OCI-LY3 (cell line): ENCODE results near the gene CHRD.

ENCODE experiments used
- H2AFZ ChIP-seq: fragments of 200-600, 300-600 bp; shearing (Covaris generic); 2 replicates; pipeline ENCODE4 v1.6.0; 2014; ENCODE audit warnings: antibody characterized with exemption, low read depth, low read length
- H3K27ac ChIP-seq: fragments of 200-600, 300-600 bp; sonication (generic); 2 replicates; pipeline ENCODE4 v1.5.1; 2014; ENCODE audit warnings: mild to moderate bottlenecking, low read length, moderate library complexity, mixed read lengths
- H3K27me3 ChIP-seq: fragments of 200-600, 300-600 bp; sonication (generic); 2 replicates; pipeline ENCODE4 v1.6.1; 2014; ENCODE audit warnings: low read depth, low read length, mixed read lengths
- H3K36me3 ChIP-seq: fragments of 200-600, 300-600 bp; sonication (generic); replicated peaks from 2 replicates; pipeline ENCODE3; 2014; ENCODE audit warnings: low read depth, low read length, mixed read lengths
- H3K4me1 ChIP-seq: fragments of 300-600, 200-600 bp; sonication (generic); 2 replicates; pipeline ENCODE4 v1.6.1; 2014; ENCODE audit warnings: low read length, mixed read lengths
- H3K4me2 ChIP-seq: fragments of 200-600, 300-600 bp; sonication (generic); 2 replicates; pipeline ENCODE4 v1.6.1; 2014; ENCODE audit warnings: low read length, mixed read lengths
- H3K4me3 ChIP-seq: fragments of 300-600, 200-600 bp; sonication (generic); 2 replicates; pipeline ENCODE4 v1.5.1; 2014; ENCODE audit warnings: antibody characterized with exemption, mild to moderate bottlenecking, low read length, moderate library complexity
- H3K79me2 ChIP-seq: fragments of 300-600, 200-600 bp; shearing (Covaris generic); 2 replicates; pipeline ENCODE4 v1.6.1; 2014; ENCODE audit warnings: mild to moderate bottlenecking, low read length, mixed read lengths
- H3K9ac ChIP-seq: fragments of 300-600, 200-600 bp; shearing (Covaris generic); 2 replicates; pipeline ENCODE4 v1.6.0; 2014; ENCODE audit warnings: mild to moderate bottlenecking, low read length, moderate library complexity
- H3K9me3 ChIP-seq: fragments of 200-600, 300-600 bp; shearing (Covaris generic); 2 replicates; pipeline ENCODE4 v1.6.1; 2014; ENCODE audit warnings: low read length, mixed read lengths; ENCODE audit not compliant: insufficient read depth
- H4K20me1 ChIP-seq: fragments of 200-600, 300-600 bp; sonication (generic); 2 replicates; pipeline ENCODE4 v1.6.1; 2016; ENCODE audit warnings: low read length, mixed read lengths; ENCODE audit not compliant: insufficient read depth
- CTCF ChIP-seq: fragments of 200-600, 300-600 bp; sonication (generic); IDR thresholded peaks from 2 replicates; pipeline ENCODE4 v1.5.1; 2014; ENCODE audit warnings: antibody characterized with exemption, low read length, low read depth
- EZH2phosphoT487 ChIP-seq: fragments of 200-600 bp; shearing (Covaris generic); IDR thresholded peaks from 2 replicates; pipeline ENCODE4 v1.6.1; 2018; ENCODE audit warnings: antibody characterized with exemption, mixed run types, low read depth

The CHRD gene

GRCh38 chr3:184347321-184348056, 32.4 kb upstream of the CHRD start:
- Histone ChIP-seq H3K27me3 (no peaks in the 10 kb centered on the region), H3K4me3 (no peak overlapping the region), H4K20me1 (no peaks in the 10 kb centered on the region), H3K4me1 (no peaks in the 10 kb centered on the region), H2AFZ (no peak overlapping the region), H3K9me3 (no peaks in the 10 kb centered on the region), H3K36me3 (peaks cover under 1% of the 10 kb centered on the region), H3K4me2 (no peak overlapping the region), H3K79me2 (no peaks in the 10 kb centered on the region), H3K27ac (no peak overlapping the region), H3K9ac (no peak overlapping the region)
- TF ChIP-seq EZH2phosphoT487 (no peak), CTCF (no peak)

GRCh38 chr3:184348057-184348382, 31.8 kb upstream of the CHRD start:
- Histone ChIP-seq H3K4me1 (no peaks in the 10 kb centered on the region), H3K36me3 (peaks cover 5% of the 10 kb centered on the region), H3K9me3 (no peaks in the 10 kb centered on the region), H2AFZ (no peak overlapping the region), H3K79me2 (no peaks in the 10 kb centered on the region), H3K4me3 (no peak overlapping the region), H3K4me2 (no peak overlapping the region), H3K27me3 (no peaks in the 10 kb centered on the region), H4K20me1 (no peaks in the 10 kb centered on the region), H3K9ac (no peak overlapping the region), H3K27ac (no peak overlapping the region)
- TF ChIP-seq CTCF, result no peak
- TF ChIP-seq EZH2phosphoT487, result no peak

- no peaks in the 10 kb centered on the region for H3K27me3 ChIP-seq
- H3K9ac ChIP-seq, result no peak overlapping the region
- TF ChIP-seq EZH2phosphoT487 (no peak), CTCF (no peak)
- no peaks in the 10 kb centered on the region for H3K4me1 ChIP-seq
- no peak overlapping the region for H3K4me2 ChIP-seq
- H4K20me1 ChIP-seq, result no peaks in the 10 kb centered on the region
- H3K9me3 ChIP-seq, result no peaks in the 10 kb centered on the region
- peaks cover 5% of the 10 kb centered on the region for H3K36me3 ChIP-seq
- H2AFZ ChIP-seq, result no peak overlapping the region
- H3K79me2 ChIP-seq, result no peaks in the 10 kb centered on the region
- H3K4me3 ChIP-seq, result no peak overlapping the region
- H3K27ac ChIP-seq, result no peak overlapping the region
Measured at GRCh38 chr3:184349563-184350470, 30.0 kb upstream of the CHRD start.

GRCh38 chr3:184350618-184351017, 29.2 kb upstream of the CHRD start:
- no peak overlapping the region for H3K27ac ChIP-seq
- H2AFZ ChIP-seq, result no peak overlapping the region
- no peak overlapping the region for H3K9ac ChIP-seq
- no peaks in the 10 kb centered on the region for H3K79me2 ChIP-seq
- TF ChIP-seq CTCF, result no peak
- no peak for TF ChIP-seq EZH2phosphoT487
- H3K4me3 ChIP-seq, result no peak overlapping the region
- H3K36me3 ChIP-seq, result peaks cover 5% of the 10 kb centered on the region
- no peaks in the 10 kb centered on the region for H3K27me3 ChIP-seq
- H3K9me3 ChIP-seq, result no peaks in the 10 kb centered on the region
- no peak overlapping the region for H3K4me2 ChIP-seq
- no peaks in the 10 kb centered on the region for H3K4me1 ChIP-seq
- H4K20me1 ChIP-seq, result no peaks in the 10 kb centered on the region
